GM18861 (cell line): ENCODE measurements around the gene FGF3.

Source experiments
- ATAC-seq: cut with Tn5 transposase; IDR thresholded peaks from one replicate; pipeline ENCODE4 v1.9.1; 2021; ENCODE audit not compliant: unreplicated experiment

FGF3 gene

DNA sequence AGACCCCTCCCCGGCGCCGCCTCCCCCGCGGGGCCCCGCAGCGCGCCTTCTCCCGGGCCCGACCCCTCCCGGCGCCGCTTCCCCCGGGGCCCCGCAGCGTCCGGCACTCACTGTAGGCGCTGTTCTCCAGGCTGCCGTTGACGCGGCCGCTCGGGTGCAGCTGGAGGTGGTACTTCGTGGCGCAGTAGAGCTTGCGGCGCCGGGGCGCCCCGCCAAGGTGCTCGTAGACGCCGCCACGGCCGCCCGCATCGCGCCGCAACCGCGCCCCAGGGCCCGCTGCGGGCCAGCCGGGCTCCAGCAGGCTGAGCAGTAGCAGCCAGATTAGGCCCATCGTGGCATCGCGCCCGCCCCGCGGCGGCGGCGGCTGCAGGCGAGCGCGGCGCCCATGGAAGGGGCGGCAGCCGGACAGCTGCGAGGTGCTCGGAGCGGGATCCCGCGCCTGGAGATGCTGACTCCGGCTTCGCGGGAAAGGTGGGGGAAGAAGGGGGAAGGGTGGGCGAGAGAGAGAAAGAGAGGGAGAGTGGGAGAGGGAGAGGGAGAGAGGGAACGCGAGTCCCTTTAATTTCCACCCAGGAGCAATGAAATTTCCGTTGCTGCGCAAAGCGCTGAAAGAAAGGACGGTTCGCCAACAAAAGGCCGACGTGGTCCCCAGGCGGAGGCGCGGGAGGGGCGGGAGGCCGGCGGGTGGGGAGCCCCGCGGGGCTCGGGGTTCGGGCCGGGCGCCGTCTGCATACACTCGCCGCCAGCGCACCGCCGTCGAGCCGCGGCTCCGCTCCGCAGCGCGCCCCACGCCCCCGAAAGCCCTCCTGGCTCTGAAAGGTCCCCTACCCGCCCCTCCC lies at the start of gene FGF3:
TSS of gene FGF3 (minus strand) at position 814 of the 839 bp plus-strand sequence. CDS start at position 331, 483 bp downstream.
- ATAC-seq = no peak

DNA sequence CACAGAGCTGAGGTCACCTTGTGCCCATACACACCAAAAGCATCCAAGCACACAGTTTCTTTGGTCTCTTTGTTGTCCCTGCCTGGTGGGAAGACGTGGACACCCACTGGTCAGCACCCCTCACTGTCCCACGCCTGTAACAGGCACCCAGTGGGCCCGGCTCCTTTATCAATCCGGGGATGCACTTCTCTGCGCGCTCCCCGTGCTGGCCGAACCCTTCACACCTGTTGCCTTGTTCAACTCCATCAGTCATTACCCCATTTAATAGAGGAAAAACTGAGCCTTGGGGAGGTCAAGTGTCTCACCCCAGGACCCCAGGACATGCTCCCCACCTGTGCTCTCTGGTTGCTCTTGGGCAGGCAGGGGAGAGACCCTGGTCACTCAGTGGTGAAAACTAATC lies 49.7 kb upstream of the FGF3 start:
- no peak for ATAC-seq

DNA sequence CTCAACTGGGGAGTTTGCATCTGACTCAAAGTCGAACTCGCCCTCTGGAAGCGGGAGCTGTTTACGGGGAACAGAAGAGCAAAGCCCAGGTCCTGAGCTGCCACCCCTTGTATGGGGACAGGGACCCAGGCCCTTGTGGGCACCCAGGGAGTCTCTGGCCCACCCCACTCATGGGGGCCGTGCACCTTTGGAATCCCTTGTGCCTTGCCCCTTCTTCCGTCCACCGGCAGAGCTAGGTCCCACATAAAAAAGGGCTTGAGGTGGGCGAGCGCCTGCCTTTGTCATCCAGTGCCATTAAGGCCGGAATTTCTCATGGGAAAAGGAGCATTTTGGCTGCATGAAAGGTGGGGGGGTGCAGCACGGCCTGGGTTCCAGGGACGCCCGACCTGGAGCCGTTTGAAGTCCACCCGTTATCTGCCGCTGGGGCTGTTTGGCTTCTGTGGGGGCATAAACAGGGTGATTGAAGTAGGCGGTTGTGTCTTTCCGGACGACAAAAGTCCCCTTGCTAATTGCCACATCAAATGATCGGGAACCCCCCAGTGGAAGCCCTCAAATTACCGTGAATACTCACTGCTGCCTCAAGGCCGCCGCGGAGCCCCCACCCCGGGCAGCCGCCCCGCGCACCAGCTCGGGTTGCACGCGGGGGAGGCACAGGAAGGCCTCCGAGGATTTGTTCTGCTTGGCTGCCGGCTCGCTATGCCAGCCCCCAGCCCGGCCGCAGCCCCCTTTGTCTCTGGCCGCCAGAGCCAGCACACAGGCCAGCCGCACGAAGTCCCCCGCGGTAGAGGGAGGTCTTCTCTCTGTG lies 49.0 kb upstream of the FGF3 start:
- ATAC-seq = no peak

DNA sequence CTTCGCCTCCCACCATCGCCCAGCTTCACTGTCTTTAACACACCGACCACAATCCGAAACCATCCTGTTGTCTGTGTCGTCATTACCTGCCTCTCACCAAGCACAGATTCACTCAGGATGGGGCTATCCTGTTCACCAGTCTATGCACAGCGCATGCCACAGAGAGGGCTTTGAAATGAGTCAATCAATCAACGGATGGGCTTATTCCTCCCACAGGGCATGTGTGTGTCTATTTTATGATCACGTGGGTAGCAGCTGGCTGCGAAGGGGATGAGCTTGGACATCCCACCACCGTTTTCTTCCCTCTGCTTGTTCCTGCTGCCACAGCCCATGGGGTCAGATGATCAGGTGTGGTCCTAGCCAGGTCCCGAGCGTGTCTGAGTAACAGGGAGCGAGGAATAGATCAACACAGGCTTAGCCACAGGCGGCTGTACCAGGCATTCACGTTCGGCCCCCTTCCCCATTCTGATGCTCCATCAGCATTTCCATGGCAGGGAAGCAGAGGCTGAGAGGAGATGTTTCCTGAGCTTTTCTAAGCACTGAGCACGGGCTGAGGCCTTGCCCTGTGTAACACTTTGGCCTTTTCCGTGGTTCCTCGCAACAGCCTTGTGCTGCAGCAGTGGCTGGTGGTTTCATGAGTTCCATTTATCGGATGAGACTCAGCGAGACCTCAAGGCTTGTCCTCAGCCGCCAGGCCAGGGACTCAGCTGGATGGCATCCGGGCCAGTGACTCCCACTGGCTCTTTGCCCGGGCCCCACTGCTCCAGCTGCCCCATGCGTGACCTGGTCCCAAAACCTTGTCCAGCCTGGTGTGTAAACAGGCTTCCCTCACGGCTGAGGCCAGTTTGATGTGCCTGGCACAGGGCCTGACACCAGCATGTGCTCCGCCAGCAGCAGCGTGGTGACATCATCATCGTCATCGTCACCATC lies 48.1 kb upstream of the FGF3 start:
- no peak for ATAC-seq

DNA sequence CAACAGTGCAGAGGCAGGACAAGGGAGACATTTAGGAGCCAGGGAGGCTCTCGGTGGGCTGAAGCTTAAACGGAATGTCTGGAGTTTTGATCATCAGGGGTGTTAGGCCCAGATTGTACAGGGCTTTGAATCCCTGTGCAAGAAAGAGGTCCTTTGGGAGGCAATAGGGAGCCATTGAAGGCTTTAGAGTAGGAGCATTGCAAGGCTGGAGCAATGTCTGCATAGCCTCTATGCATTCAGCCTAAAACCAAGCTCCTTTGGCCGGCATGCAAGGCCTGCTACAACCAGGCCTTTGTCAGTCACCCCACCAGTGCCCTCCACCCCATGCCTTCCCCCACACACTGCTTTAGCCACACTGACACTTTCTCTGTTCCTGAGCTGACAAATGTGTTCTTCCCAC lies 47.4 kb upstream of the FGF3 start:
- ATAC-seq = no peak

DNA sequence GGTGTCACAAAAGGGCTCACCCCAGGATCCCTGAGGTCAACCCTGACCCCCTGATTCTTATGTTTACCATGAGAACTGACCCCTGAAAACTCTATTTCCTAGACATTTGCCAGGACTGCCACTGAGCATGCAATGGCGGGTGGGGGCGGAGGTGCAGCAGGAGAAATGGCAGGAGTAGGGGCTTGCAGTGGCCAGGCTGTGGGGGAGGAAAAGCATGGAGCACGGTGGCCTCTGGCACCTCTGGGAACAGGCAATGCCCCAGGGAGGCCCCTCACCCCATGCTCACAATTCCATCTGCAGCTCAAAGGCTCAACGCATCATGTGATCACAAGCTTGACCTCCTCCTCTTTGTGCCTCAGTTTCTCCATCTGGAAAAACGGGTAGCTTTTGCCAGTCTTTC lies 46.5 kb upstream of the FGF3 start:
- no peak for ATAC-seq

DNA sequence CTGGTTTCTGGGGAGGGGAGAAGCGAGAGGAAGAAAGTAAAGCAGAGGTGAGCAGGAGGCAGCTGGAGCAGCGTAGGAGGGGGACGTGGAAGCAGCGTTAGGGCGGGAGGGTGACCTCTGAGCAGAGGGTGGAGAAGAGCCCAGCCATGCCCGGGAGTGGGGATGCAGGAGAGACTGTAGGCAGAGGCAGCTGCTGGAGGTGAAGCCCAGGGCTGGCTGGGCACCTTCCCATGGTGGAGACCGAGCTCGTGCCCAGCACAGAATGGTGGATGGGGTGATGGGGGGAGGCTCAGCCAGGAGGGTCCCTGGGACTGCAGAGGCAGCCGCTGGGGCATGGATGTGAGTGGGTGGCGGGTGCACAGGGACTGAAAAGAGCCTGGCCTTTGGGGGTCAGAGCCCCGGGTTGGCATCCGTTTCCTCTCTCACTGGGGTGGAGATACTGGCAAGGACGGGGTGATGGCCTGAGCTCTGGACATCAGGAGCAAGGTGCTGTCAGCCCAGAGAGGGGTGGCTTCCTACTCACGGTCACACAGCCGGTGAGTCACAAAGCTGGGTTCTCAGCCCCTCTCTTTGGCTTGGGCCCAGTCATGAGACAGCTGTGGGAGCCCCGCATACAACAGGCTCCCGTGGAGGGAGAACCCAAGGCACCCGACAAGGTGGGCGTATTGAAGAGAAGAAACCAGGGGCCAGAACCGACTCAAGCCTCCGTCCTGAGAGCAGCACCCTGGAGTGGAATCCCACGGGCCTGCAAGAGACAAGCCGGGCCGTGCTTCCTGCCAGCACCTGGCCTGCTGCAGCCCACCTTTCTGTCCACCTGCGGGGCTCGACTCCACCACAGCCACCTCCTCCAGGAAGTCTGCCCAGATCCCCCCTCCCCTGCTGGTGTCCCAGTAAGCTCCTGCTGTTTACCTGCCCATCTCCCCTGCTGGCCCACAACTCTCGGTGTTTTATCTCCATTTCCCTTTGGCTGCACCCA lies 45.8 kb upstream of the FGF3 start:
- no peak for ATAC-seq

DNA sequence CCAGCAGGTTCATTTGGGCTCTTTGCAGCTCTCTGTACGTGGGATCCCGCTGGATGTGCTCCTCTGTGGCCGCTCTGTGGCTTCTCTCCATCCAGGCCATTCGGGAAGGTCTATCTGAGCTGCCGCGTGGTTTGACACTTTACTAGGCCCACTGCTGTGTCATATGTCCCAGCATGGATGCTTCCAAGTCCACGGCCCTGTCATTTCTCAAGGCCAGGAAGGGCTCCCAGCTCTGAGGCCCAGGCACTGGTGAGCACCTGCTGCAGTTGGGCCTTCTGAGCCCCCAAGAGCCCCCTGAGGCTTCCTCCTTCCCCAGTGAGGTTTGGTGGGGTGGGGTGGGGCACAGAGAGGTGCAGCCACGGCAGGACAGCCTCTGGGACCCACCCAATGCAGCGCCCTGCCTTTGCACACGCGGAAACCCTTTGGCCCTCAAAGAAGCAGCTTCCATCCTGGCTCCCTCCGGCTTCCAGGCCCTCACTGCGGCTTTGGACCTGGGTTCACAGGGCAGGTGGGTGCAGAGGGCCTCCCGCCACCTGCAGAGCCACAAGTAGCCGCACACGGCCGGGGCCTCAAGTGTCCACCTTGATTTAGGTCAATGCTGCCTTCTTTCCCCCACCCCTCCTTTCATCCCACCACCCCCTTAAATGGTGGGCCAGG lies 44.5 kb upstream of the FGF3 start:
- no peak for ATAC-seq

DNA sequence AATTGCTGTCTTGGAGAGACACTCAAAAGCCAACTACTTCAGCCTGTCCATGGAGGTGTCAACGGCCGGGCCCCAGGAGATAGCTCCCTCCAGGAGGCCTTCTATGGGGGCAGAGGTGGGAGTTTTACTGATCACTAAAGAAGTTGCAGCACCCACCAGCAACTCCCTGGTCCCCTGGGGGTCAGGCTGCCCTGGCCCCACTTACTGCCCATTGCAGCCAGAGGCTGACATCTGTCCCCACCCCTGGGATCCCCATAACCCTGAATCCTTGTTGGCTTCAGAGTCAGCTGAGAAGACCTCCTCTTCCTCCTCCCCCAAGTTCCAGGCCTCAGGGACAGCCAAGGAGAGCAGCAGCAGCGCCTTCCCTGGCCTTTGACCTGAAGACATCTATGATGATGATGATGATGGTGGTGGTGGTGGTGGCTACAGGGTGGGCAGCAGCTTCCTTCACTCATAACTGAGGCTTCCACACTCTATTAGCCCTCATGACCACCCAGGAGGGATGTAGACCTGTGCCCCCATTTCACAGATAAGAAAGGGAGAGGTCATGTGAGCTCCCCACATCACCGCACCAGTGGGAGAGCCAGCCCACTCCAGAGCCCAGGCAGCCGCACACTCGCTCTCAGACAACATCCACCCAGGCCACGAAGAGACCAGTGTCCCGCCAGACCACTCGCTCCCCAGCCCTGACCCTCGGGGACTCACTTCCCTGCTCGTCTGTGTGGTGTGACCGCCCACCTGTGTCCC lies 43.8 kb upstream of the FGF3 start:
- no peak for ATAC-seq

DNA sequence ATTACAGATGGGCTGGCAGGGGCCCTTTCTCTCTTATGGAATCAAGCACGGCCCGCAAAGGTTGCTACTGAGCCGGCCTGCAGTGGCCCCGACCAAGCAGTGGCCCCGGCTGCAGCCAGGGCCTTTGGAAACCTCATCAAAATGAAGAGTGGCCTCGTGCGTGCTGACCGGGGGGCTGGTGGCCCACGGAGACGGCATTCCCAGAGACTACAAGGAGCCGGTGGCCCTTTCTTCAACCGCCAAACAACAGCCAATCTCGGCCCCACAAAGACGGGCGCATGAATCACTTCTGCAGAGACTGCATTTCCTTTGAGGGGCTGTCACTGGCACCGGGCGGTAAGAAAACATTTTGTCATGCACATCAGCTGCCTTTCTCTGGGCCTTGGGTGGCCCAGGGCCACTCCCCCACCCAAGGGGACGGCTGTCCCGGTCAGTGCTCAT lies 43.1 kb upstream of the FGF3 start:
- ATAC-seq = no peak

DNA sequence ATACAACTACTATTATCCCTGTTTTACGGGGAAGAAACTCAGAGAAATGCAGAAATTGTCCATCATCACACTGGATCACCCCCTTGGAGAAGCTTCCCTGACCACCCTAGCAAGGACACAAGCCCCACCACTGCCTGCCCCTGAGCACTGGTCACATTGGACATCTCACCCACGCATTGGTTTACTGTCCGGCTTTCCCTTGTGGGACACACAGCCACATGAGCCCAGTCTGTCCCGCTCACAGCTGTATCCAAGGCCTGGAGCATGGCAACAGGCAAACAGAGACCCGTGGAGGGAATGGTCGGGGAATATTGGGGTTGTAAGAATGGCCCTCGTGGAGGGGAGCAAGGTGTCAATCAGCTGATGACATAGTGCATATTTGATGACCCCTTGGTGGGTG lies 42.7 kb upstream of the FGF3 start:
- ATAC-seq = no peak

DNA sequence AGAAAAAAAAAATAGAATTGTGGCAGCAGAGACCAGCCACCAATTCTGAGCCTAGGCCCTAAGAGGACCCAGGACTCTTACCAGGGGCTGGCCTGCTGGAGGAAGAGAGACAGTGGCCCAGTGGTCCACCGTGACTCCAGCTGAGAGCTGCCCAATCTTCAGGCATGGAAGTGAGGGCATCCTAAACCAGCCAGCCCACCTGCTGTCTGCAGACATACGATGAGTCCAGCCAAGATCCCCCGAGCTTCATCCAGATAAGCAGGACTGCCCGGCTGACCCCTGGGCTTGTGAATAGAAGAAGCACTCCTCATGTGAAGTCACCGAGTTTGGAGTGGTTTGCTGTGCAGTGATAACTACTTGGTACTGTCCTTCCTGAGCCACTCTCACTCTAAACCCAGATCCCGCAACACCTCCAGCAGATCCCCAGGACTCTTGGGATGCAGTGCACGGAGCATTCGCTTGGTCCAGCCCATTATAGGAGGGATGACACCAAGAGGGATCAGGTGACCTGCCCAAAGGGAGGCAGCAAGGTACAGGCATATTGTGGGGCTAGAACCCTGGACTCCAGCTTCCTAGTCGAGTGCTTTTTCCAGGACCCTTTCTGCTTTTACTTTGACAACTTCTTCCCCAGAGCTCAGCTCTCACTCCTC lies 41.7 kb upstream of the FGF3 start:
- no peak for ATAC-seq

DNA sequence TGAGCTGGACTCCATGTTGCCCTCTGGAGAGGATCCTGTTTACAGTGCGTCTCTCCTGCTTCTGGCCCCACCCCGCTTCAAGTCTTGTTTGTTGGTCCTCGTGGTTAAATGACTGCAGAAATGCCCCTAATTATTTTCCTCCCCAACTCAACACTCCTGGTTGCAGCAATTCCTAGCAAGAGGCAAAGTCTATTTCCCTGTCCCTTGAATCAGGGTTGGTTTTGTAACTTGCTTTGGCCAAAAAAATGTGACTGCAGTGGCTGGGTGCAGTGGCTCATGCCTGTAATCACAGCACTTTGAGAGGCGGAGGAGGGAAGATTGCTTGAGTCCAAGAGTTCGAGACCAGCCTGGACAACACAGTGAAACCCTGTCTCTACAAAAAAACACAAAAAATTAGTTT lies 41.0 kb upstream of the FGF3 start:
- no peak for ATAC-seq

DNA sequence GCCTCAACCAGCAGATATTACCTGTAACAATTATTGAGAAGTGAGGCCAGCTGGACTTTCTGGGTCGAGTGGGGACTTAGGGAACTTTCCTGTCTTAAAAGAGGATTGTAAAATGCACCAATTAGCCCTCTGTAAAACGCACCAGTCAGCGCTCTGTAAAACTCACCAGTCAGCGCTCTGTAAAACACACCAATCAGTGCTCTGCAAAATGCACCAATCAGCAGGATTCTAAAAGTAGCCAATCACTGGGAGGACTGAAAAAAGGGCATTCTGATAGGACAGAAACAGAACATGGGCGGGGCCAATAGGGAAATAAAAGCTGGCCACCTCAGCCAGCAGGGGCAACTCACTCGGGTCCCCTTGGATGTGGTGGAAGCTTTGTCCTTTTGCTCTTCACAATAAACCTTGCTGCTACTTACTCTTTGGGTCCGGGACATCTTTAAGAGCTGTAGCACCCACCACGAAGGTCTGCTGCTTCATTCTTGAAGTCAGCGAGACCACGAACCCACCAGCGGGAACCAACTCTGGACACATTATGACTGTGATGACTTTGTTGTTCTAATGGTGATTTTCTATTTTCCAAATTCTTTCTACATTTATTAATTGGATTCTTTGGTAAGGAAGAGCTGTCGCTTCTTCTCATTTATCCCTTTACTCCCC lies 40.2 kb upstream of the FGF3 start:
- no peak for ATAC-seq

DNA sequence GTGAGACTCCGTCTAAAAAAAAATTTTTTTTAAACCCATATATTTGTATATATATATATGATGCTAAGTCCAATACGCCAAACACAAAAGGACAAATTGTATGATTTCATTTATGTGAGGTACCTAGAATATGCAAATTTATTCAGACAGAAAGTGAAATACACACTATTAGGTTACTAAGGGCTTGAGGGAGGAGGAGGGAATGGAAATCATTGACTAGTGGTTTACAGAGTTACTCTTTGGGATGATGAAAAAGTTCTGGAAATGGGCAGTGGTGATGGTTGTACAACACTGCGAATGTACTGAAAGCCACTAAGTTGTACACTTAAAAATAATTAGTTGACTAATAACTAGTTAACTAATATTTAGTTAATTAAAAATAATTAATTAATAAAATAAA lies 36.2 kb upstream of the FGF3 start:
- ATAC-seq = no peak

DNA sequence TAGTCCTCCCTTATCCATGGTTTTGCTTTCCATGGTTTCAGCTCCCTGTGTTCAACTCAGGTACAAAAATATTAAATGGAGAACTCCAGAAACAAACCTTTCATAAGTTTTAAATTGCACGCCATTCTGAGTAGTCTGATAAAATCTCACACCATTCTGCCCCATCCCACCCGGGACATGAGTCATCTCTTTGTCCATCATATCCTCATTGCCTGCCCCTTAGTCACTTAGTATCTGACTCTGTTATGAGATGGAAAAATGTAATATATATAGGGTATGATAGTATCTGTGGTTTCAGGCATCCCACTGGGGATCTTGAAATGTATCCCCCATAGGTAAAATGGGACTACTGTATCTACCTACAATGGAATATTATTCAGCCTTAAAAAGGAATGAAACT lies 35.5 kb upstream of the FGF3 start:
- no peak for ATAC-seq

DNA sequence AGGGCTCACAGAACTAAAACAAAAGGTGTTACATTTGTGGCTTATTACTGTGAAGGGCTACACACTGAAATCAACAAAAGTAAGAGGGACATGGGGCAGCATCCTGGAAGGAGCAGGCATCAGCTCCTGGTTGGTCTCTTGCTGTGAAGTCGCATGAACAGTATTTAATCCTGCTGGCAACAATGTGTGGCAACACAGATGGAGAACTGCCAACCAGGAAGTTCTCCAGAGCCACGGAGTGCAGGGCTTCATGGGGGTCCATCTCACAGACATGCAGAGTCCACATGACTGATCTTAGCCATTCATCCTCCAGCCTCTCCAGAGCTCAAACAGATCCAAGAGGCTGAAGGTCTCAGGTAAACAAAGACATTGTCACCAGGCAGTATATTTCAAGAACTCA lies 32.8 kb upstream of the FGF3 start:
- no peak for ATAC-seq

DNA sequence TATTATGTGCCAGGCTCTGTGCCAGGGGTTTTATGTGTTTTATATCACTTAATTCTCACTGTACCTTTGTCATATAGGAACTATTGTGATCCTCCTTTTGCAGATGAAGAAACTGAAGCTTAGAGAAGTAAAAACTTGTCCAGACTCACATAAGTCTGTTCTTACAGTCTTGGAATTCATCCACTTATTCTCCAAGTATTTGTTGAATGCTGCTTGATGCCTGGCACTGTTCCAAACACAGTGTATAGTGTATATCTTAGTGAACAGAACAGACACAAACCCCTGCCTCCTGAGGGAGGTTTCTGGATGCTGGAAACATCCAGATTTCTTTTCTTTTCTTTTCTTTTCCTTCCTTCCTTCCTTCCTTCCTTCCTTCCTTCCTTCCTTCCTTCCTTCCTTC lies 29.0 kb upstream of the FGF3 start:
- no peak for ATAC-seq
